Measurements from ENCODE around the gene ADCY7.

Gene ADCY7

DNA sequence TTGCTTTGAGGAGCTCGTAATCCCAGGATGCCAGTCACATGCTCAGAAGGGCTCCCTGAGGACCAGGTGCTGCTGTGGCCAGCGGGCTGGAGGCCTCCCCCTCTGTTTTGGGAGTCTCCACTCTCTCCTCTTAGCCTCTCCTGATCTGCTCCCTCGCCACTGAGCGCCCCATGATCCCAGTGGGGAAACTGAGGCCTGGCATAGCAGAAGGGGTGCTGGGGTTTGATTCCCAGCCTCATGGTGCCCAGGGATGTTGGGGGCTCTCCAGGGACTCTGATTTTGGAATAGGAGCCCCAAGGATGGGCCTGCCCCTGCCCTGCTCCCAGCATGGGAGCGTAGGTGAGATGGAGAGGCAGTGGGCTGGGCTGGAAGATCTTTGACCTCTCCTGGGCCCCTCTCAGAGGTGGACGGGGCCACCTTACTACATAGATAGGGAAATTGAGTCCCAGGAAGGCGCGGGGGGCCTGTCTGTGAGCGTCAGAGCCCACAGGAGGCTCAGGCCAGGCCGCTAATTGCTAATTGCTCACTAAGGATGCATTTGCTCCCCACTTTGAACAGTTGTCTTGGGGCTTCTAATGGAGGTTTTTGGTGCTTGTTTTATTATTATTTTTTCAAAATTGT, 525 bp upstream of the ADCY7 start:
- FAIRE-seq: no peak
- DNase-seq (ENCODE audit: low spot score): no peak

GRCh38 chr16:50267151-50267631, 840 bp downstream of the ADCY7 start:
- FAIRE-seq (no peak), DNase-seq (ENCODE audit: low spot score) (no peak)

DNA sequence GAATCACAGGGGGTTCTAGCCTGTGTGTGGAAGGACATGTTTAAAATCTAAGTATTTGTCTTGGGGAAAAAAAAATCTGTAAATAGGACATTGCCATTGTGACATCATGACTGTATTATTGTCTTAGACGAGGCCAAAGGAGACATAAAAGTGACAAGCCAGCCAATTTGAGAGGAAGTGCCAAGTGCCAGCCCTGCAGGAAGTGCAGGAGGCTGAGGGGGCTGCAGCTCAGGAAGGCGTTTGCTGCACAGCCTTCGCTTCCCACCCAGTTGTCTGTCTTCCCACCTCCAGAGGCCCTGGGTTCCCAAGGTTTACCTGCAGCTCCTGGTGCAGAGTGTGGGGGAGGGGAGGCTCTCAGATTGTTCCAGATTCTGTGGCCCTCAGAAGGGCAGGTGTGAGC, 1.3 kb downstream of the ADCY7 start:
- no peak for DNase-seq (ENCODE audit: low spot score)

DNA sequence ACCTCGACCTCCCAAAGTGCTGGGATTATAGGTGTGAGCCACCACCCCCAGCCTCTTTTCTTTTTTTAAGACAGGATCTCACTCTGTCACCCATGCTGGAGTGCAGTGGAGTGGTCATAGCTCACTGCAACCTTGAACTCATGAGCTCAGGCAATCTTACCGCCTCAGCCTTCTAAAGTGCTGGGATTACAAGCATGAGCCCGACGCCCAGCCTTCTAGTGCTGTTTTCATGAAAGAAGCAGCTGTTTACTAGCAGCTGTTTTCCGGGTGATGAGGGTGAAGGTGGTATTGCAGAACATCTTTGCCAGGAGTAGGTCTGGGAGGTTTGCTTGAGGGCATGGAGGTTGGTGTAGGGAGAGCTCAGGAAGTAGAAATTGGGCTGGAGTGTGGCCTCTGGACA, 2.0 kb downstream of the ADCY7 start:
- DNase-seq (ENCODE audit: low spot score): no peak

More for the DNA sequence above, 1.3 kb downstream of the ADCY7 start:
- FAIRE-seq: no peak

GRCh38 chr16:50269061-50269705, 2.8 kb downstream of the ADCY7 start:
- no peak for DNase-seq (ENCODE audit: low spot score)
- FAIRE-seq: no peak

More for the DNA sequence above, 2.0 kb downstream of the ADCY7 start:
- no peak for FAIRE-seq

DNA sequence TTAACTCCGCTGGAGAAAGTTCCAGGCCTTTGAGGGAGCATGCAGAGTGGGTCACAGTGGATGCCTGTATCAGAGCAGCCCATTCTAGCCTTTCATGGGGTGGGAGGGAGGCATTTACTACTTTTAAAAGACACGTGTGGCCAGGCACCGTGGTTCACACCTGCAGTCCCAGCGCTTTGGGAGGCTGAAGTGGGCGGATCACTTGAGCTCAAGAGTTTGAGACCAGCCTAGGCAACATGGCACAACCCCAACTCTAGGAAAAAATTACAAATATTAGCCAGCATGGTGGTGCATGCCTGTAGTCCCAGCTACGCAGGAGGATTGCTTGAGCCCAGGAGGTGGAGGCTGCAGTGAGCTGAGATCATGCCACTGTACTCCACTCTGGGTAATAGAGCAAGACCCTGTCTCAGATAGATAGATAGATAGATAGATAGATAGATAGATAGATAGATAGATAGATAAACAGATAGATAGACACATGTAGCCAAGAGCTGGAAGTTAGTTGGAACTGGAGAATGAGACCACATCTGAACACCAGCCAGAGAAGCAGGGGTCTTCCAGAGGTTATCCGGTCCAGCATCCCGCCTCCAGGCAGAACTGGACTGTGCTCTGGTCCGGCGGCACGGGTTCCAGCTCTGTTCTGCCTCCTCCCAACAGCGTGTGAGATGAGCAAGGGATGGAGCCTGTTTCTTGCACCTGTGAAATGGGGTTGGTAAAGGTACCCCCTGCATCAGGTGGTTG, 3.6 kb downstream of the ADCY7 start:
- FAIRE-seq: no peak

GRCh38 chr16:50270510-50271147, 4.3 kb downstream of the ADCY7 start:
- FAIRE-seq (no peak), DNase-seq (ENCODE audit: low spot score) (no peak)

More for the DNA sequence above, 3.6 kb downstream of the ADCY7 start:
- no peak for DNase-seq (ENCODE audit: low spot score)

DNA sequence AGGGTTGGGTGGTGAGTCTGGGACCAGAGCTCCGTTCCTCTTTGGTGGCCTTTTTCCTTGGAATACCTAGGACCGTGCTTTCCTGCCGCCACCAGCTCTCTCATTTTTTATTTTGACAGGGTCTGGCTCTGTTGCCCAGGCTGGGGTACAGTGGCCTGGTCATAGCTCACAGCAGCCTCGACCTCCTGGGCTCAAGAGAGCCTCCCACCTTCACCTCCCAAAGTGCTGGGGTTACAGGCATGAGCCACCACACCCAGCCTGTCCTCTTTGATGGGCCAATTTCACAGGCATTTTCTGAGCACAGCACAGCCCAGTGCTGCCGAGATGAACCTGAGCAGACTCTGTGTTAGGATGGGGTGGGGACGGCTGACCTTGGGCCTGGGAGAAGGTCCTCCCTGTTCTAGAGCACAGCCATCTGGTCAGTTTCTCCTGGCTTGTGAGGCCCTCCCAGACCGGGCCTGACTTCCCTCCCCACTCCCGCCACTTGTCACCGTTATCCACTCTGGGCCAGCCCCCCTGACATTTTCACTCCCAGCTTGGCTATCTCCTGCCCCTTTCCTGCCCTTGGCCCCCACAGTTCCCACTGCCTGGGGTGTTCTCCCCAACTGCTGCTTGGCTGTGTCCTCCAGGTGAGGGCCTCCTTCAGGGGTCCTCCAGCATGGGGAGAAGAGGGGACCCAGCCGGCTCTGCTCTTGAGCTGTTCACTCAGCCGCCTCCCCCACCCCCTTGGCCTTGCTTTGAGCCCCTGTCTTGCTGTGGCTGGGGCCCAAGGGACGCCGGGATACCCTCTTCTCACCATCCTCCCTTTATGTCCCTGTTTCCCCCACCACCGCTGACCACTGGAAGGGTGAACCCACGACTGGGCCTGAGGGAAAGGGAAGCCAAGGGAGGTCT, 5.0 kb downstream of the ADCY7 start:
- DNase-seq (ENCODE audit: low spot score) (no peak), FAIRE-seq (no peak)

DNA sequence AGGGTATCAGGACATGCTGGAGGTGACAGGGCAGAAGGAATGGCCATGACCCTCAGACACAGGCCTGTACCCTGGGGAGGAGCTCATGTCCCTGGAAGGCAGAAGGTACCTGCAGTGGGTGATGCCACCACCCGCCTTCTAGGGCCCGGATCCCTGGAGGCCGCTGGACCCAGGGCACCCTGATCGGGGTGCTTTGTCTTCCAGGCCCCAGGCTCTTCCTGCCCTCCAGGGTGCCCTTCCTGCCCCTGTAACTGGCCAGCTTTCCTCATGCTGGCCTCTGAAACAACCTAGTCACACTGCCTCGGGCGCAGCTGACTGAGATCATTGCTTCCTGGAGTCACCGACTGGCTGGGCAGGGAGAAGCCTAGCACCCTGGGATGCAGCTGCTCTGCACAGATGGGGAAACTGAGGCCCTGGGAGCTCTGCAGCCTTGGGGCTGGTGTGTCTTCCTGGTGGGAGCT, 5.8 kb downstream of the ADCY7 start:
- DNase-seq (ENCODE audit: low spot score): no peak
- FAIRE-seq: no peak

DNA sequence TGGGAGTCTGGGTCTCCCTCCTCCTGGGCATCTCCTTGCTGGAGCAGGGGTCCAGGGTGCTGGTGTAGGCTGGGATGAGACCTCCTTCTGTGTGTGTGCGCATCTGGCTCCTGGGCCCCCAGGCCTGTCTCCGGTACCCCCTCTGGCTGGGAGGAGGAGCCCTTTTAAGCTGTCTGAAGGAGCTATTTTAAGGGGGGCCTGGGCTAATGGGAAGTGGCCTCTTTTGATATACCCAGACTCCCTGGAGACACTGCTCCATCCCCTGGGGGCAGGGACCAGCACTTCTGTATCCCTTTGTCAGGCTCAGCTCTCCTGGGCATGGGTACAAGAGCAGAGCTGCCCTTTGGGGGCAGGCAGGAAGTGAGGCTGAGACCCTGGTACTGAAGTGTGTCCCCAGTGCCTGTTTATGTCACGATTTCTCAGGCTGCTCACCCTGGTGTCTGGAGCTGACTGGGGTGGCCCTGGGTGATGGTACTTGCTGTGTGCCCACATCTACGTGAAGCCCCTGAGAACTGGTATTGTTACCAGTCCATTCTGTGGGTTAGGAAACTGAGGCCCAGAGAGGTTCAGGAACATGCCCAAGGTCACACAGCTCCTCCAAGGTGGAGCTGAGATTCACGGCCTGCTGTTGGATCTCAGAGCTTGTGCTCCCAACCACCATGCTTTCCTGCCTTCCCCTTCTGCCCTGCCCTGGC, 6.5 kb downstream of the ADCY7 start:
- no peak for FAIRE-seq
- no peak for DNase-seq (ENCODE audit: low spot score)

DNA sequence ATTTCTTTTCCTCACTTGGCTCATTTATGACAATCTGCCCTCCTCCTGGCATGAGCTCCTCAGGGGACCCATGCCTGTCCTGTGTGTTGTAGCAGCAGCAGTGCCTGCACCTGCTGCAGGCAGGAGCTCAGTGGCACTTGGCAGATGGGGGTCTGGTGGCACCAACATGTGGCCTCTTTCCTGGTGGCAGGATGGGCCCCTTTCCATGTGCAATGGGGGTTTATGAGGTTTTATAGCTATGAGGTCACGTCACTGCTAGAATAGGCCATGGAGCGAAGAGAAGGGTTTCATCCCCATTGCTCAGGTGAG, 7.0 kb downstream of the ADCY7 start:
- FAIRE-seq: no peak
- DNase-seq (ENCODE audit: low spot score): no peak

DNA sequence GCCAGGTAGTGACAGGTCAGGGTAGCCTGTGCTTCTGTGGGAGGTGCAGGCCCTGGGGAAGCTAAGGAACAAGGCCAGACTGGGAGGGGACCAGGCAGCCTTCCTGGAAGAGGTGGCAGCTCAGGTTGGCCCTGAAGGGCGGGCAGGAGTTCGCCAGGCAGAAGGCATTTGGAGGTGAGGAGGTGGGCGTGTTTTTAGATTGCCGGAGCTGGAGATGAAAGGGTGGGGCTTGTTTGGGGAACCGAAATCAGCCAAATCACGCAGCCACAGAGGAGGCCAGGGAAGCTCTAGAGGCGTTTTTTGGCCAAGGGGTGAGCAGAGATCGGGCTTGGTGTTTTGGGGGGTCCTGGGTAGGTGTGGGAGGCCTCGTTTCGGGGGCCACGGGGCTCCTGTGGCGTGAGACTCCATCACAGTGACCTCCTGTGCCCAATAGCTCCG, 7.6 kb downstream of the ADCY7 start:
- DNase-seq (ENCODE audit: low spot score): no peak
- no peak for FAIRE-seq

- no peak for DNase-seq (ENCODE audit: low spot score)
- FAIRE-seq: no peak
Observed at GRCh38 chr16:50274326-50275097, 8.2 kb downstream of the ADCY7 start.

- FAIRE-seq (no peak), DNase-seq (ENCODE audit: low spot score) (no peak)
Observed at GRCh38 chr16:50275098-50275415, 8.7 kb downstream of the ADCY7 start.

- DNase-seq (ENCODE audit: low spot score) (no peak), FAIRE-seq (no peak)
Observed at GRCh38 chr16:50275428-50276325, 9.3 kb downstream of the ADCY7 start.

DNA sequence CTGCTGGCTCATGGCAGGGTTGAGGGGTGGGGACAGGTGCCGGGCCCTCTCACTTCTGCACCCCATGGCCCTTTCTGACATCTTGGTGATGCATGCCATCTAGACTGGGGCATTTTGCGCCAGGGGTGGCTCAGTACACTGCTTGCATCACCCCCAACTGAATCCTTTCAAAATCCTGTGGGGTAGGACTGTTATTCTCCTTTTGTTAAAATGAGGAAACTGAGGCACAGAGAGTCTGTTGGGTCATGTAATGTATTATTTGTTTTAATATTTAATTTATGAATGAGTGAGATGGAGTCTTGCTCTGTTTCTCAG, 9.9 kb downstream of the ADCY7 start:
- DNase-seq (ENCODE audit: low spot score) (no peak), FAIRE-seq (no peak)

DNA sequence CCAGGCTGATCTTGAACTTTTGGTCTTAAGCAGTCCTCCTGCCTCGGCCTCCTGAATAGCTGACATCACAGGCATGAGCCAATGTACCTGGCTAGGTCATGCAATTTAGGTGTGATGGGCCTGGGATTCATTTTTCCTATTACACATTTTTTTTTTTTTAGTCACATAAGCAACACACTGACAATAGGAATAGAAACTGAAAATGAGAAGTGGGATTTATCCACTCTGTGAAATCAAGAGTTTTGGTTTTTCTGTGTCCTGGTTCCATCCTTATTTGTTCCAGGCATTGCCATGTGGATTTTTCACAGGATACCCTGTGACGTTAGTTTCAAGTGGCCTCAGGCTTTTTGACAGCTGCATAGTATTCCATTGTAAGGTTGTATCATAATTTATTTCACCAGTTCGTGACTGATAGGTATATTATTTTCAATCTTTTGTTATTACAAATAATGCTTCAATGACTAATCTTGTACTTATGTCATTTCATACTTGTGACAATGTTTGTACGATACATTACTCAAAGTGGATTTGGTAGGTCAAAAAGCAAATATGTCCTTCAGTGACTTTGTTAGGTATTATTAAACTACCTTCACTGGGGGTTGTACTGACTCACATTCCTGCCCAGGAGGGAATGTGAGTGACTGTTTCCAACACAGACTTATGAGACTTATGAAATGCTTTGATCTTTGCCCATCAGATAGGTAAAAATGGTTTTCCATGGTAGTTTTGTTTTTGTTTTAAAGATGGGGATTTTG, 10.6 kb downstream of the ADCY7 start:
- DNase-seq (ENCODE audit: low spot score): peak; percentile 4
- FAIRE-seq: no peak

- FAIRE-seq: no peak
- no peak for DNase-seq (ENCODE audit: low spot score)
Observed at GRCh38 chr16:50278251-50278650, 11.9 kb downstream of the ADCY7 start.

Data from RCC 7860 (cell line).